ACHN (cell line): ENCODE results near the gene KRTAP1-1.

Source experiments
- DNase-seq: peaks from one replicate; pipeline ENCODE4 v3.0.0-alpha.2; 2015
- in situ Hi-C: cut with HindIII; loops from 2 replicates; pipeline ENCODE4 v1.10.0; 2017; ENCODE audit warnings: low sequenced_read_pairs, low pct_ligation_motif_present, low pct_unique_long_range_greater_than_20kb

KRTAP1-1 gene

GRCh38 chr17:40993084-40993483, 48.2 kb downstream of the KRTAP1-1 start:
- DNase-seq: no peak
- in situ Hi-C loops: no loop called here

GRCh38 chr17:40992666-40993065, 48.6 kb downstream of the KRTAP1-1 start:
- DNase-seq: no peak
- in situ Hi-C loops: no loop called here
